Caco-2 (cell line): ENCODE data around the gene MAF. TPM values are rescaled to one million over a fixed set of nuclear protein-coding genes. Genes with fewer than 3 reads are reported as not detected.

Source experiments
- BruUV-seq: library from RNA; stranded (reverse); fragments of 400-500 nt; replicated peaks from 2 replicates; lab custom pipeline; 2021; lab: Mats Ljungman, UMichigan
- CTCF ChIA-PET: fragments of 300-600 bp; sonication (Branson Sonifier 250); formaldehyde crosslinking; loops from one replicate; lab custom pipeline; 2022; ENCODE audit warnings: antibody characterized with exemption; lab: Charles Lee
- POLR2A ChIA-PET: fragments of 300-600 bp; sonication (Branson Sonifier 250); formaldehyde crosslinking; loops from one replicate; lab custom pipeline; 2022; ENCODE audit warnings: antibody characterized with exemption; lab: Charles Lee
- DNase-seq, 2 experiments: peaks; one replicate each; pipeline versions ENCODE4 v3.0.0 to v3.0.0-alpha.2; 2020 to 2022
- H3K27me3 ChIP-seq: replicated peaks from 2 replicates; pipeline ENCODE4 v1.6.0; 2011; ENCODE audit warnings: low read length; ENCODE audit not compliant: control insufficient read depth, insufficient read depth
- H3K36me3 ChIP-seq: 2 replicates; pipeline ENCODE4 v1.5.1; 2011; ENCODE audit warnings: low read length; ENCODE audit not compliant: control insufficient read depth, insufficient read depth
- H3K4me1 ChIP-seq: fragments of 250-450 bp; sonication (Bioruptor Pico); 2 replicates; pipeline ENCODE4 v1.5.1; 2020; ENCODE audit warnings: mild to moderate bottlenecking
- H3K4me3 ChIP-seq: 2 replicates; pipeline ENCODE4 v1.5.1; 2011; ENCODE audit warnings: low read depth, mild to moderate bottlenecking, control low read depth, low read length
- H3K9me3 ChIP-seq: fragments of 250-450 bp; sonication (Bioruptor Pico); 2 replicates; pipeline ENCODE4 v1.5.1; 2020; ENCODE audit warnings: mild to moderate bottlenecking, moderate library complexity
- H3K27ac Mint-ChIP-seq: one replicate; pipeline ENCODE4 v1.8.0; 2022; ENCODE audit warnings: mixed read lengths; ENCODE audit not compliant: unreplicated experiment
- H3K27me3 Mint-ChIP-seq: one replicate; pipeline ENCODE4 v1.8.0; 2022; ENCODE audit warnings: mixed read lengths; ENCODE audit not compliant: insufficient read depth, unreplicated experiment
- H3K36me3 Mint-ChIP-seq: one replicate; pipeline ENCODE4 v1.8.0; 2022; ENCODE audit warnings: mild to moderate bottlenecking, mixed read lengths; ENCODE audit not compliant: insufficient read depth, unreplicated experiment
- H3K4me1 Mint-ChIP-seq: one replicate; pipeline ENCODE4 v1.8.0; 2022; ENCODE audit warnings: low read depth, mixed read lengths; ENCODE audit not compliant: unreplicated experiment
- H3K4me3 Mint-ChIP-seq: one replicate; pipeline ENCODE4 v1.8.0; 2022; ENCODE audit warnings: mild to moderate bottlenecking, moderate library complexity, mixed read lengths; ENCODE audit not compliant: unreplicated experiment
- H3K9me3 Mint-ChIP-seq: one replicate; pipeline ENCODE4 v1.8.0; 2022; ENCODE audit warnings: mixed read lengths; ENCODE audit not compliant: unreplicated experiment
- intact Hi-C: fragments of 100-400 bp; cut with micrococcal nuclease; formaldehyde crosslinking; loops from one replicate; pipeline ENCODE4 v1.10.0; 2022; ENCODE audit not compliant: unreplicated experiment
- total RNA-seq: library from RNA; stranded (reverse); gene quantifications from 2 replicates; pipeline ENCODE4 v1.2.3, GENCODE V29; 2022
- TF ChIP-seq, protein P1 (sequence below), 2 experiments: fragments of 200-600 bp in 1 of 2; IDR thresholded peaks; 1 replicate in 1 of 2; 2 replicates in 1 of 2; pipeline versions ENCODE4 v1.5.1 to v1.8.0; 2011 to 2022; ENCODE audit warnings: antibody characterized with exemption in 1 of 2, control low read depth in 1 of 2, inconsistent platforms in 1 of 2, low read depth in 1 of 2, low read length in 1 of 2, mild to moderate bottlenecking in 1 of 2, moderate library complexity in 1 of 2; ENCODE audit not compliant: insufficient read depth in 1 of 2, severe bottlenecking in 1 of 2, unreplicated experiment in 1 of 2

MAF gene
- total RNA-seq, 1 experiment from 2014 or later: 3.6 TPM

DNA sequence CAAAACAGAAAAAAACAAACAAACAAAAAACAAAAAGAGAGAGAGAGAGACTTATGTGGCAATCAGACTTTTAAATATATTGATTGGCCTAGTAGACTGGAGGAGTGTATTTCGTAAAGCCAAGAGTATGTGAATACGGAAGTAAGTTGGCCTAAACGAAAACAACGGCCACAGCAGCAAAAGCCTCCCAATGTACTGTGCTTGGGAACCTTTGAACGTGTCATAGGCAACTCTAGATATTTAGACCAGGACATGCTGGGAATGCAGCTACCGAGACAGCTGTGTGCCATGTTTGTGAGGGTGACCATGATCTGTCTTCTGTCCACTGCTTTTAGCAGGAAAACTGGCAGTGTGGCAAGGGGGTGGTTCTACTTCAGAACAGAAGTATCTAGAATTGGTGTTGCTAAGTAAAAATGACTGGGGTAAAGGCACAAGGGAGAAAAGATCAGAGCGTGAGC, 7.4 kb downstream of the MAF start:
- Histone ChIP-seq H3K4me1 (peaks cover under 1% of the 10 kb centered on the region; the same call in 1 of the 2 replicates), H3K4me3 (no peak overlapping the region), H3K36me3 (no peaks in the 10 kb centered on the region), H3K9me3 (no peaks in the 10 kb centered on the region), H3K27me3 (no peaks in the 10 kb centered on the region; the same call in 1 of the 2 replicates)
- Mint-ChIP-seq H3K36me3 (no peaks in the 10 kb centered on the region), H3K27ac (no peak overlapping the region), H3K27me3 (peaks cover 20% of the 10 kb centered on the region), H3K4me1 (no peaks in the 10 kb centered on the region), H3K9me3 (no peaks in the 10 kb centered on the region), H3K4me3 (no peak overlapping the region)
- POLR2A ChIA-PET: no interaction called here
- BruUV-seq: no TSS peak
- CTCF ChIA-PET: interaction anchor here (0.8 to 1.0 kb wide), 2 partner anchors 8 to 9 kb away, joined by 4 to 5 read pairs; no protein-coding TSS in a partner anchor
- TF ChIP-seq, protein P1, sequence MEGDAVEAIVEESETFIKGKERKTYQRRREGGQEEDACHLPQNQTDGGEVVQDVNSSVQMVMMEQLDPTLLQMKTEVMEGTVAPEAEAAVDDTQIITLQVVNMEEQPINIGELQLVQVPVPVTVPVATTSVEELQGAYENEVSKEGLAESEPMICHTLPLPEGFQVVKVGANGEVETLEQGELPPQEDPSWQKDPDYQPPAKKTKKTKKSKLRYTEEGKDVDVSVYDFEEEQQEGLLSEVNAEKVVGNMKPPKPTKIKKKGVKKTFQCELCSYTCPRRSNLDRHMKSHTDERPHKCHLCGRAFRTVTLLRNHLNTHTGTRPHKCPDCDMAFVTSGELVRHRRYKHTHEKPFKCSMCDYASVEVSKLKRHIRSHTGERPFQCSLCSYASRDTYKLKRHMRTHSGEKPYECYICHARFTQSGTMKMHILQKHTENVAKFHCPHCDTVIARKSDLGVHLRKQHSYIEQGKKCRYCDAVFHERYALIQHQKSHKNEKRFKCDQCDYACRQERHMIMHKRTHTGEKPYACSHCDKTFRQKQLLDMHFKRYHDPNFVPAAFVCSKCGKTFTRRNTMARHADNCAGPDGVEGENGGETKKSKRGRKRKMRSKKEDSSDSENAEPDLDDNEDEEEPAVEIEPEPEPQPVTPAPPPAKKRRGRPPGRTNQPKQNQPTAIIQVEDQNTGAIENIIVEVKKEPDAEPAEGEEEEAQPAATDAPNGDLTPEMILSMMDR (IDR thresholded peaks at IDR 0.05; ENCODE audit: insufficient read depth in 1 of 2, low read depth in 1 of 2, low read length in 1 of 2, severe bottlenecking in 1 of 2, unreplicated experiment in 1 of 2): no peak
- no peak for DNase-seq
- intact Hi-C loops: no loop called here

DNA sequence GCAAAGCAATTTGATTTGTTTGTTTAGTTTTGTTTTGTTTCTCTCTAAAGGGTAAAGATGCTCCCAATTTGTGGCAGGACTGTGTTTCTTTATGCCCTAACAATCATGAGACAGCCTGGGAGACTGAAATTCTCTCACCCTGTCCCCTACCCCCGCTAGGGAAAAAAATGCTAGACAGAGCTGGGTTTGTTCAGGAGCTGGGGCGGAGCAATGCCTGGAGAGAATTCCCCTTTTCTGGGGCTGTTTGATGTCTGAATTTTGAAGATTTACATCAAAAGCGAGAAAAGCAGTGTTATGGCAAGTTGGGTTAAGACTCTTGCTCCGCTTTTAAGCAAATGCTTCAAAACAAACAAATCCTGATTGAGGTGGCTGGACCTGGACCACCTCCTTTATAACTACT, 8.4 kb downstream of the MAF start:
- POLR2A ChIA-PET: no interaction called here
- Mint-ChIP-seq H3K4me3 (no peak overlapping the region), H3K36me3 (no peaks in the 10 kb centered on the region), H3K27me3 (peaks cover 18% of the 10 kb centered on the region), H3K27ac (no peak overlapping the region), H3K4me1 (no peaks in the 10 kb centered on the region), H3K9me3 (no peaks in the 10 kb centered on the region)
- H3K9me3 ChIP-seq: no peaks in the 10 kb centered on the region
- peaks cover 6% of the 10 kb centered on the region; the same call in 1 of the 2 replicates for H3K4me1 ChIP-seq
- no peak overlapping the region for H3K4me3 ChIP-seq
- CTCF ChIA-PET: interaction anchor here (1.0 kb wide), 1 partner anchor 9 kb away, joined by 4 read pairs; no protein-coding TSS in a partner anchor
- intact Hi-C loops: no loop called here
- no TSS peak for BruUV-seq
- DNase-seq: no peak
- TF ChIP-seq, protein P1 (IDR thresholded peaks at IDR 0.05; ENCODE audit: insufficient read depth in 1 of 2, low read depth in 1 of 2, low read length in 1 of 2, severe bottlenecking in 1 of 2, unreplicated experiment in 1 of 2): no peak
- no peaks in the 10 kb centered on the region; the same call in 1 of the 2 replicates for H3K27me3 ChIP-seq
- no peaks in the 10 kb centered on the region for H3K36me3 ChIP-seq

- H3K27ac Mint-ChIP-seq: no peak overlapping the region
- Histone ChIP-seq H3K36me3 (no peaks in the 10 kb centered on the region), H3K9me3 (no peaks in the 10 kb centered on the region), H3K4me1 (peaks cover 6% of the 10 kb centered on the region; the same call in 1 of the 2 replicates), H3K27me3 (no peaks in the 10 kb centered on the region; the same call in 1 of the 2 replicates), H3K4me3 (no peak overlapping the region)
- peaks cover 6% of the 10 kb centered on the region for H3K27me3 Mint-ChIP-seq
- intact Hi-C loops: no loop called here
- H3K4me1 Mint-ChIP-seq: no peaks in the 10 kb centered on the region
- H3K9me3 Mint-ChIP-seq: no peaks in the 10 kb centered on the region
- no peak for DNase-seq
- TF ChIP-seq, protein P1 (IDR thresholded peaks at IDR 0.05; ENCODE audit: insufficient read depth in 1 of 2, low read depth in 1 of 2, low read length in 1 of 2, severe bottlenecking in 1 of 2, unreplicated experiment in 1 of 2): no peak
- H3K36me3 Mint-ChIP-seq: no peaks in the 10 kb centered on the region
- BruUV-seq: no TSS peak
- no peak overlapping the region for H3K4me3 Mint-ChIP-seq
- ChIA-PET CTCF (no interaction called here), POLR2A (no interaction called here)
These were observed 10.9 kb downstream of the MAF start for GRCh38 chr16:79589601-79590102.
